Liver (tissue), 9 donors: ENCODE data around the gene UBR4. TPM values are rescaled to one million over a fixed set of nuclear protein-coding genes. Genes with fewer than 3 reads are reported as not detected.

Experiments used
- DNase-seq: peaks from one replicate; pipeline ENCODE4 v3.0.0-alpha.2; 2017; ENCODE audit warnings: low spot score
- H3K27ac ChIP-seq, 2 donors: one replicate each; pipeline ENCODE4 v1.7.0; 2013; ENCODE audit warnings: inconsistent platforms in 2 of 2, low read length in 2 of 2, control low read depth in 1 of 2, low read depth in 1 of 2, mild to moderate bottlenecking in 1 of 2
- H3K27me3 ChIP-seq, 4 donors: one replicate each; pipeline versions ENCODE4 v1.6.1 to v1.7.0; 2013; ENCODE audit warnings: low read length in 3 of 4, inconsistent platforms in 1 of 4, mild to moderate bottlenecking in 1 of 4, moderate library complexity in 1 of 4; ENCODE audit not compliant: control insufficient read depth in 4 of 4, insufficient read depth in 4 of 4
- H3K36me3 ChIP-seq, 4 donors: one replicate each; pipeline versions ENCODE4 v1.6.1 to v1.7.0; 2013; ENCODE audit warnings: low read length in 3 of 4, mild to moderate bottlenecking in 3 of 4, low read depth in 1 of 4, moderate library complexity in 1 of 4; ENCODE audit not compliant: control insufficient read depth in 4 of 4, insufficient read depth in 3 of 4
- H3K4me1 ChIP-seq, 4 donors: one replicate each; pipeline versions ENCODE4 v1.6.1 to v1.7.0; 2013; ENCODE audit warnings: low read length in 3 of 4, mild to moderate bottlenecking in 3 of 4, moderate library complexity in 1 of 4; ENCODE audit not compliant: control insufficient read depth in 4 of 4, insufficient read depth in 4 of 4
- H3K4me3 ChIP-seq, 3 donors: one replicate each; pipeline versions ENCODE4 v1.6.1 to v1.7.0; 2013; ENCODE audit warnings: low read length in 3 of 3, control low read depth in 1 of 3, low read depth in 1 of 3, mild to moderate bottlenecking in 1 of 3
- H3K9ac ChIP-seq, 2 donors: one replicate each; pipeline ENCODE4 v1.7.0; 2013; ENCODE audit warnings: low read length in 2 of 2, mild to moderate bottlenecking in 2 of 2, moderate library complexity in 2 of 2, control low read depth in 1 of 2, low read depth in 1 of 2
- H3K9me3 ChIP-seq, 4 donors: one replicate each; pipeline versions ENCODE4 v1.6.1 to v1.7.0; 2013; ENCODE audit warnings: low read length in 3 of 4; ENCODE audit not compliant: control insufficient read depth in 4 of 4
- ATF3 ChIP-seq: IDR thresholded peaks from 2 replicates; pipeline ENCODE4 v1.6.1; 2016; ENCODE audit warnings: antibody characterized with exemption
- EGR1 ChIP-seq, 2 donors: IDR thresholded peaks; 2 replicates each; pipeline ENCODE4 v1.6.1; 2016 to 2018; ENCODE audit warnings: antibody characterized with exemption in 2 of 2, low read depth in 2 of 2
- FOXA2 ChIP-seq: IDR thresholded peaks from 2 replicates; pipeline ENCODE4 v1.6.1; 2016; ENCODE audit warnings: antibody characterized with exemption
- GABPA ChIP-seq, 2 donors: IDR thresholded peaks in 1 of 2; conservative IDR thresholded peaks in 1 of 2; 2 replicates each; pipeline ENCODE4 v1.6.1; 2016; ENCODE audit warnings: antibody characterized with exemption in 2 of 2, mild to moderate bottlenecking in 1 of 2, moderate library complexity in 1 of 2
- HNF4A ChIP-seq, 2 donors: conservative IDR thresholded peaks; 2 replicates each; pipeline ENCODE4 v1.6.1; 2016; ENCODE audit warnings: antibody characterized with exemption in 2 of 2, mild to moderate bottlenecking in 2 of 2
- HNF4G ChIP-seq: IDR thresholded peaks from 2 replicates; pipeline ENCODE4 v1.6.1; 2016; ENCODE audit warnings: antibody characterized with exemption
- JUND ChIP-seq, 2 donors: IDR thresholded peaks; 2 replicates each; pipeline ENCODE4 v1.6.1; 2016; ENCODE audit warnings: antibody characterized with exemption in 2 of 2
- MAX ChIP-seq: IDR thresholded peaks from 2 replicates; pipeline ENCODE4 v1.6.1; 2016; ENCODE audit warnings: antibody characterized with exemption
- RAD21 ChIP-seq, 2 donors: IDR thresholded peaks; 2 replicates each; pipeline ENCODE4 v1.6.1; 2016; ENCODE audit warnings: antibody characterized with exemption in 2 of 2, mild to moderate bottlenecking in 2 of 2
- REST ChIP-seq: IDR thresholded peaks from 2 replicates; pipeline ENCODE4 v1.6.1; 2016; ENCODE audit warnings: antibody characterized with exemption, mild to moderate bottlenecking
- RXRA ChIP-seq, 2 donors: IDR thresholded peaks; 2 replicates each; pipeline ENCODE4 v1.6.1; 2017 to 2018; ENCODE audit warnings: antibody characterized with exemption in 2 of 2, mild to moderate bottlenecking in 1 of 2
- SP1 ChIP-seq: IDR thresholded peaks from 2 replicates; pipeline ENCODE4 v1.6.1; 2018; ENCODE audit warnings: antibody characterized with exemption, mild to moderate bottlenecking
- ZBTB33 ChIP-seq: IDR thresholded peaks from 2 replicates; pipeline ENCODE4 v1.6.1; 2016; ENCODE audit warnings: antibody characterized with exemption
- WGBS: extraction: QIAGEN DNeasy Blood & Tissue Kit; methylation state at CpG from one replicate; pipeline ENCODE4 v1.1.7; 2013; 5-methylcytosine and 5-hydroxymethylcytosine counted together
- polyA plus RNA-seq, 2 donors: library from polyadenylated mRNA; stranded (reverse) in 1 of 2; unstranded in 1 of 2; fragments of 200-250 nt in 1 of 2; fragments of >200 nt in 1 of 2; fragmentation: Nextera tagmentation in 1 of 2; extraction: Ambion mirVana in 1 of 2; gene quantifications; one replicate each; pipeline versions ENCODE4 v1.2.1 to v1.2.3, GENCODE V29; 2013 to 2015
- total RNA-seq, 2 donors: library from RNA; depleted of rRNA; stranded (reverse); fragments of >200 nt; gene quantifications; one replicate each; pipeline ENCODE4 v1.2.3, GENCODE V29; 2014
- donor health status: healthy.
- donor health status: healthy.
- donor health status: healthy.
- donor health status: healthy.
- donor health status: healthy.

The UBR4 gene
- total and polyA plus RNA-seq, 4 donors, result 45.4 to 156 (median 86.9) TPM

- TF ChIP-seq ZBTB33 (no peak), RXRA (IDR thresholded peaks at IDR 0.05) (no peak), SP1 (no peak), HNF4A (conservative IDR thresholded peaks at IDR 0.05) (no peak), FOXA2 (no peak), EGR1 (IDR thresholded peaks at IDR 0.05; ENCODE audit: low read depth in 2 of 2) (no peak), MAX (no peak), ATF3 (no peak), GABPA (IDR thresholded peaks at IDR 0.05 in 1 of 2, conservative IDR thresholded peaks at IDR 0.05 in 1 of 2) (no peak)
Measured at GRCh38 chr1:19165501-19165900, 44.6 kb downstream of the UBR4 start (continued).

GRCh38 chr1:19164274-19165015 is 45.6 kb downstream of the UBR4 start:
- TF ChIP-seq RXRA (IDR thresholded peaks at IDR 0.05), result no peak
- TF ChIP-seq JUND (IDR thresholded peaks at IDR 0.05), result no peak
- no peak for TF ChIP-seq RAD21 (IDR thresholded peaks at IDR 0.05)
- TF ChIP-seq HNF4G, result no peak
- TF ChIP-seq ATF3, result no peak
- no peak for TF ChIP-seq SP1
- no peak for TF ChIP-seq REST
- TF ChIP-seq MAX, result no peak
- no peak for TF ChIP-seq HNF4A (conservative IDR thresholded peaks at IDR 0.05)
- TF ChIP-seq ZBTB33, result no peak
- TF ChIP-seq EGR1 (IDR thresholded peaks at IDR 0.05; ENCODE audit: low read depth in 2 of 2), result no peak
- TF ChIP-seq GABPA (IDR thresholded peaks at IDR 0.05 in 1 of 2, conservative IDR thresholded peaks at IDR 0.05 in 1 of 2), result no peak
- Histone ChIP-seq H3K36me3 (peaks cover 33 to 91% (median 88%) of the 10 kb centered on the region in 4 donors), H3K27ac (no peak overlapping the region), H3K4me1 (peaks cover 0 to 12% (median 8%) of the 10 kb centered on the region in 4 donors), H3K4me3 (no peak overlapping the region), H3K27me3 (no peaks in the 10 kb centered on the region), H3K9ac (no peak overlapping the region), H3K9me3 (no peaks in the 10 kb centered on the region)
- no peak for DNase-seq
- WGBS, result 90% methylated on average over 10 of the region's 10 CpGs
